Panc1 (cell line): ENCODE measurements around the gene ERN1.

Experiments used
- CTCF ChIP-seq: fragments of 450-650 bp; IDR thresholded peaks from 2 replicates; pipeline ENCODE4 v1.5.1; 2017; ENCODE audit warnings: mild to moderate bottlenecking
- POLR2AphosphoS5 ChIP-seq: IDR thresholded peaks from 2 replicates; pipeline ENCODE4 v1.6.1; 2012; ENCODE audit warnings: mild to moderate bottlenecking, low read depth, low read length, moderate library complexity
- REST ChIP-seq, 2 experiments: IDR thresholded peaks; 2 replicates each; pipeline ENCODE4 v1.6.1; 2011 to 2012; ENCODE audit warnings: low read depth in 2 of 2, control low read depth in 1 of 2, low read length in 1 of 2, mild to moderate bottlenecking in 1 of 2, moderate library complexity in 1 of 2; ENCODE audit not compliant: insufficient read depth in 1 of 2
- SIN3A ChIP-seq: IDR thresholded peaks from 2 replicates; pipeline ENCODE4 v1.6.1; 2012; ENCODE audit warnings: low read depth, mild to moderate bottlenecking, low read length, moderate library complexity, borderline replicate concordance; ENCODE audit not compliant: insufficient read depth
- TCF7L2 ChIP-seq: IDR thresholded peaks from 2 replicates; pipeline ENCODE4 v1.6.1; 2011; ENCODE audit warnings: mild to moderate bottlenecking, low read depth, low read length, inconsistent platforms

- TF ChIP-seq CTCF, result no peak
- no peak for TF ChIP-seq TCF7L2
- TF ChIP-seq POLR2AphosphoS5, result no peak
- no peak for TF ChIP-seq SIN3A
- TF ChIP-seq REST (IDR thresholded peaks at IDR 0.05; ENCODE audit: insufficient read depth in 1 of 2, low read depth in 2 of 2, low read length in 1 of 2), result no peak
These were observed 32.6 kb upstream of the ERN1 start for GRCh38 chr17:64162554-64162953.
